NCI-H446 (cell line): ENCODE measurements around the gene TSBP1.
"Not testable (repeated sequence)": the region's sequence is repeated elsewhere in the genome, so short reads cannot be mapped to it uniquely, and the experiment has no call there.

Experiments used
- DNase-seq, 2 experiments: peaks; one replicate each; lab custom pipeline; 2025; lab: John Stamatoyannopoulos, UW

TSBP1 gene

DNA sequence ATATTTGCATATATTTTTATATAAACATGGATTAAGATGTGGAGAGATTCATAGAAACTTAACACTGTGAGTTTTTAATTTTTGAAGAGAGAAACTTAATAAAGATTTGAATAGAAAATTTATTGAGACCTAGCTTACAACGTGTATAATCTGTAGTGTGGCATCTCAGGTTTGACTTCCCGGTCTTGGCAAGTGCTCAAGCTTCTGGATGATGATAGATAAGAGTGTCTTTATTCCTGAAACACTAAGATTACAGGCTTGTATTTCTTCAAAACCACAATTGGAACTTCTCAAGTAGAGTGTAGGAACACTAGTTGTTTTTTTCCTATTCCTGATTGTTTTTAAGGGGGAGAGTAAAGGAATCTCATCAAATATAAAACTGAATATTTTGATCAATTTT is 83.3 kb downstream of the TSBP1 start:
- DNase-seq: no peak

- not testable (repeated sequence) for DNase-seq
Observed at GRCh38 chr6:32273801-32274577, 97.7 kb downstream of the TSBP1 start.

DNA sequence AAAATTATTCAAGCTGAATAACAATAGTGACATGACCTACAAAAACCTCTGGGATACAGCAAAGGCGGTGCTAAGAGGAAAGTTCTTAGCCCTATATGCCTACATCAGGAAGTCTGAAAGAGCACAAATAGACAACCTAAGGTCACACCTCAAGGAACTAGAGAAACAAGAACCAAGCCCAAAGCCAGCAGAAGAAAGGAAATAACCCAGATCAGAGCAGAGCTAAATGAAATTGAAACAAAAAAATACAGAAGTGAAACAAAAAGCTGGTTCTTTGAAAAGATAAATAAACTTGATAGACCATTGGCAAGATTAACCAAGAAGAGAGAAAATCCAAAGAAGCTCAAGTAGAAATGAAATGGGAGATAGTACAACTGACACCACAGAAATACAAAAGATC is 100.3 kb downstream of the TSBP1 start:
- no peak for DNase-seq

- not testable (repeated sequence) for DNase-seq
Observed at GRCh38 chr6:32268459-32268858, 103.2 kb downstream of the TSBP1 start.

DNA sequence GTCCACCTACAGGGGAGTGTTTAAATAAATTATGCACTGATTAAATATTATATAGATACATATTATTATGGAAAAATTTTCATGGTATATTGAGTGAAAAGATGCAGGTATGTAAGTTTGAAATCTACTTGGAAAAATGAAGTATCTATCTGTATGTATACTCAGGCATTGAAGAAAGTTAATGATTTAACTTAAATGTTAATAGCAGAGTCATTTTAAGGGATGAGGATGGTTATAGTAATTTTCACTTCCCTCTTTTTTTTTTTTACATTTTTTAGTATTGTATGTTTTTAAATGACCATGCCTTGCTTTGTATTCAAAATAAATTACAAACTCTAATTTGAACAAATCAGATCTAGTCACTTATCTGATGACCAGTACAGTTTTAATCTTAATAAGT is 104.7 kb downstream of the TSBP1 start:
- no peak for DNase-seq

GRCh38 chr6:32257262-32257661 is 114.4 kb downstream of the TSBP1 start:
- not testable (repeated sequence) for DNase-seq

DNA sequence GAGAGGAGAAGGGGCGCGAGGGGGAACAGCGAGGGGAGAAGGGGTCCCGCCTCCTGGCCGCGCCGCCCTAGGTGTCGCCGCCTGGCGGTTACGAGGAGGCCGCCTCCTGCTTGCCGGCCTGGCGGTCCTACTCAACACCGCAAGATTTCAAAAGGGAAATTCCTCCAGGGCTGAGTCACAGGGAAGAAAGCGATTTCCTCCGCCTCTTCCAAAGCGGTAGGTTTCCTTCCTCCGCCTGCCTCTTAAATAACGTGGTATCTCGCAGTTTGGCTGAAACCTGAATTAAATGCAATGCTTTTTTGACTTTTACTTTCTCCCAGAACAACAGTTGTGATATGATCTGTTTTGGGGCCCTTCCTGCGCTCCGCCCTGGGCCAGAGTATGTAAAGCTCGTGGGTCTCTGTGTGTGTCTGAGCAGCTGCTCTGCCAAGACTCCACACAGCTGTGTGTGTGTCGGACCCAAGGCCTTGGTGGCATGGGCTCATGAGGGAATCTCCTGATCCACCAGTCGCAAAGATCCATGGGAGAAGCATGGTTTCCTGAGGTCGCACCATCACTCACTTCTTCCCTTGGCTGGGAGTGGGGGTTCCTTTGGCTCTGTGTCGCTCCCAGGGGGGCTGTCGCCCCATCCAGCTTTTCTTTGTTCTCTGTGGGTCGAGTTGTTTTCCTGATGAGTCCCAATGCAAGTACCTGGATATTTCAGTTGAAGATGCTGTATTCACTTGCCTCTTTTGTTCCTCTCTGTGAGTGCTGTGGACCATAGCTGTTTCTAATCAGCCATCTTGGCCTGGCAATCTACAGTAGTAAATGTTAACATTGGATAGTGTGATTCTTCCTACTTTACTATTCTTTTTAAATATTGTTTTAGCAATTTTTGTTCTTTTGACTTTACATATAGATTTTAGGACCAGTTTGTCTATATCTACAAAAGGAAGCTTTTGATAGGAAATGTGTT is 116.2 kb downstream of the TSBP1 start:
- DNase-seq: no peak

- DNase-seq: no peak
Observed at GRCh38 chr6:32254761-32255198, 116.9 kb downstream of the TSBP1 start.

DNA sequence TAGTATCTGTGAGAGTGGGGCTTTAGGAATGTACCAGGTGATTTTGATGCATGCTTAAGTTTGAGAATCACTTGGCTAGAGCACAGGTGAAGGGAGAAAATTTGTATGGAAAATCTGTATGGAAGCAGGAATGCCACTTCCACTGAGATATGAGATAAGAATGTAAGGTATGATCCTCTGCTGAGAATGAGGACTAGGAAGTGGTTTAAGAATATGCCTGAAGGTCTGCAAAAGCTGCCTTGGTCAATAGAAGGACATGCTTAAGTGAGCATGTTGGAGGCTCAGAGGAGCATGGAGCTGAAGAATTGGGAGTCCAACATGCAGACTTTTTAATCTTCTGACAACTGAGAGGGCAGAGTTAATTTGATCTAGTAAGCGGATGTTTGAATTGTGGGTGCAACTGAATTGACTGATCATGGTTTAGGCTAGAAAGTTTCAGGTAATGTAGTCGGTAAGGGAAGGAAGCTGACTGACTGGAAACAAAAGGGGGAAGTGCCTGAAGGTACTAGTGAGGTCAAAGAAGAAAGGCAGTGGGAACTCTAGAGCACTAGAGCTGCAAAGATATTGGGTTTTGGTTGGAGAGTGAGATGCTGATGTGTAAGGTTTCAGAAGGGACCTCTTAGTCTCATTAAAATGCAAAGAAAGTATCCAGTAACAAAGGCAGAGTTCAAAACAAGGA is 119.2 kb downstream of the TSBP1 start:
- no peak for DNase-seq

- DNase-seq: no peak
Observed at GRCh38 chr6:32249262-32249661, 122.4 kb downstream of the TSBP1 start.

DNA sequence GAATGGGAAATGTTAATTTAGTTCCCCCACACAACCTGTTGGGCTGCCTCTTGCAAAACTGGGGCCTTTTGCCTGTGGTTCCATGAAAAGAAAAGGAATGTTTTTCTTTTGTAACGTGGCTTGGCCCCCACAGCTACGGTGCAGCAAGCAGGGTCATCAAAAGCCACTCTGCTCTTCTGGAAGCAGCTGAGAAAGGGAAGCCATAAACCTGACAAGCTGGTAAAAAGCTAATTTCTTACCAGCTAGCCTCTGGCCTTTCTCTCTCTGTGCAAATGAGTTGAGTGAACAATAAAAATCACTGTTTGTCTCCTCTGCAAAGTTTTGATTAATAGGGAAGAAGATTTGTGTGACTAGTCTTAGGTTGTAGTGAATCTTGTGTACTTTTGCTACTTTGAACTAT is 124.3 kb downstream of the TSBP1 start:
- DNase-seq: no peak

DNA sequence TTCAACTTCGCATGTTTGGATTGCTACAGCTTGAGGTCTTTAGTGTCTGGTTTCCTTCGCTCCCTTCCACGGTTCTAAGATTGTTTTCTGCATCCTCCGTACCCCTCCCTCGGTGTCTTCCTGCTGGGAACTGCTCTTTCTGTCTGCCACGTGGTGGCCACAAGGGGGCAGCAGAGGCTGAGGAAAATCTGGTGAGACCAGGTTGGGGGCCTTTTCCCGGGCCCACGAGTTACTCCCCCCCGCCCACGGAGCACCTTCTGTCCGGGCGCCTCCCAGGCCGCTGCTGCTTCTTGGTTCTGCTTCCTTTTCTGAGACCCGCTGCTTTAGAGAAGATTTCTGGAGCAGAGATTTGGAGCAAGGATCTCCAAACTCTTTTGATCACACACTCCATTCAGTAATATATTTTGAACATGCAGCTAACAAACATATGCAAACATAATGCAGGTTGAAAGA is 126.7 kb downstream of the TSBP1 start:
- peak in 1 of 2 experiments; percentile 30 for DNase-seq

DNA sequence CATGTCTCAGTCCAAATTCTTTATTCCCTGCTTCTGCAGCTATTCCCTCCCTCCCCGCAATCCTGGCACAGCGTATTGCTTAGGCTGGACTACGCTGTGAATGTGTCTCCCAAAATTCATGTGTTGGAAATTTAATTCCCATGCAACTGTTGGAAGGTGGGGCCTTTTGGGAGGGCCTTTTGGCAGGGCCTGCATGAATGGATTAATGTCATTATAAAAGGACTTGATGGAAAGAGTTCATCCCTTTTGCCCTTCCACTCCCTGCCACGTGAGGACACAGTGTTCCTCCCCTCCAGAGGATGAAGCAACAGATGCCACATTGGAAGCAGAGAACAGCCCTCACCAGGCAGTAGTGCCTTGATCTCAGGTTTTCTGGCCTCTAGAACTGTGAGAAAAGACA is 127.4 kb downstream of the TSBP1 start:
- DNase-seq: no peak
